ENCODE results near the gene ZNF165. TPM values are rescaled to one million over a fixed set of nuclear protein-coding genes. Genes with fewer than 3 reads are reported as not detected.
A peak's percentile ranks its signal among the peaks of the same experiment; 100 is the strongest.
"Not testable (repeated sequence)": the region's sequence is repeated elsewhere in the genome, so short reads cannot be mapped to it uniquely, and the experiment has no call there.

Gene ZNF165
- total RNA-seq, 1 experiment from 2014 or later, result 0.60 TPM

DNA sequence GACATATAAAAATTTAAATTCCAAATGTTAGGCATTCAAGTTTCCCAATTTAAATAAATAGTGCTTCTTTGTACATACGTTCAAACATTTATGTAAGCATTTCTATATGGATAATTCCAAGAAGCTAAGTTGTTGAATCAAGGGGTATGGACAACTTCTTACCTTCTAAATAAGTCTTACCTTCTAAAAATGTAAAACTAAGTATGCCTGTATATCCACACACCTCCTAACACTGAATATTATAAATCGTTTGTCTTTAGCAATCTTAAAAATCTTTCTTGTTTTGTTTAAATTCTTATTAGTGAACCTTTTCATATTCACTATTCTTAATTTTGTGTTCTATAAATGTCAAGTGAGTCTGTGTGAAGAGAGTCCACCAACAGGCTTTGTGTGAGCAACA lies 41.5 kb downstream of the ZNF165 start:
- no peak for DNase-seq (ENCODE audit: low read depth)

DNA sequence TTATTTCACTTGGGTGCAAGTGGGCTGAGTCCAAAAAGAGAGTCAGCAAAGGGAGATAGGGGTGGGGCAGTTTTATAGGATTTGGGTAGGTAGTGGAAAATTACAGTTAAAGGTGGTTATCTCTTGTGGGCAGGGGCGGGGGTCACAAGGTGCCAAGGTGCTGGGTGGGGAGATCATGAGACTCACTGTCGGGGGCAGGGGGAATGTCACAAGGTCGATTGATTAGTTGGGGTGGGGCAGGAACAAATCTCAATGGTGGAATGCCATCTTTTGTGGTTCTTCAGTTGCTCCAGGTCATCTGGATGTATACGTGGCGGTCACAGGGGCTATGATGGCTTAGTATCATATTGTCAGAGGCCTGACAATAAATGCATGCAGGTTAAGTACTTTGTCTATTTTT lies 41.9 kb downstream of the ZNF165 start:
- not testable (repeated sequence) for DNase-seq (ENCODE audit: low read depth)

DNA sequence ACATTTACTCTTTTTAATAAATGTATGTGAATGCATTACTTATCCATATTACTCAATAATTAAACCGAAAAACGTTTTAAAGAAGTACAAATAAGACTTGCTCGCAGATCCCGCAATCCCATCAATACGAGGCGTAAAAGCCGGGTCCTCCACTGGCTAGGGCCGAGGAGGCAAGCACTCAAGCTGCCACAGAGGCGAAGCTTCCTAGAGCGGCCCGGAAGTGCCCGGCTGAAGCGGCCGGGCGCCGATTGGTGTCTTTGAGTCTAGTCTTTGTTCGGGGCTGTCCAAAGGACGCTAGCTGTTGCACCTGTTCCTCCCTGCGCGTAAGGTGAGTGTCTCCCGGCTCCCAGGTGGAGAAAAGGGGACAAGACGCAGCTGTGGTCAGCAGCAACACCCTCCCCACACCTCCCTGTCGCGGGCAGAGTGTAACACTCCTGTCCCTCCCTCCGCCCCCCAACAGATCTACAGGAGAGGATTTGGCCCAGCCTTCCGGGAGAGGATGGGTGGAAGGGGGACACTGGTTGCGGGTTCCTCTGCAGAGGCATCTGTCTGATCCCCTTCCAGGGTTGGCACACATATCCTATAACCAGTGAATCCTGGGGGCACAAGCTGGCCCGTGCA lies 44.1 kb downstream of the ZNF165 start, which contains the start of gene ZSCAN16:
Gene ZSCAN16 (plus strand): TSS at position 260 of the 621 bp plus-strand sequence. CDS start 835 bp downstream, outside the sequence.
- peak; percentile 85 for DNase-seq (ENCODE audit: low read depth)

DNA sequence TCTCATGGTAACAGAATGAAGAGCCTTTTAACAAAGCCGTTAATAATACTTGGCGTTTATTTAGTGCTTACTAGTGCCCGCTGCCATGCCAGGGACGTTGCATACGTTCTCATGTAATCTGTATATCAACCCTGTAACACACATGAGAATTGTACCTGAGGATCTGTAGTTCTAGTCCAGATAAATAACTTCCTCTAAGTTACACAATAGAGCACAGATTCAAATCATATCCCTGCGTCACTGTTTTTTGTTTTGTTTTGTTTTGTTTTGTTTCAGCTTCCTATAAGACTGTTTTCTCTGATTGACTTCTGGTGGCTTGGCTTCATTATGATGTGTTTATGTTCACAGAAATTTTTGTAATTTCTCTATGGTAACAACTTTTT lies 44.6 kb downstream of the ZNF165 start:
- DNase-seq (ENCODE audit: low read depth), result no peak

DNA sequence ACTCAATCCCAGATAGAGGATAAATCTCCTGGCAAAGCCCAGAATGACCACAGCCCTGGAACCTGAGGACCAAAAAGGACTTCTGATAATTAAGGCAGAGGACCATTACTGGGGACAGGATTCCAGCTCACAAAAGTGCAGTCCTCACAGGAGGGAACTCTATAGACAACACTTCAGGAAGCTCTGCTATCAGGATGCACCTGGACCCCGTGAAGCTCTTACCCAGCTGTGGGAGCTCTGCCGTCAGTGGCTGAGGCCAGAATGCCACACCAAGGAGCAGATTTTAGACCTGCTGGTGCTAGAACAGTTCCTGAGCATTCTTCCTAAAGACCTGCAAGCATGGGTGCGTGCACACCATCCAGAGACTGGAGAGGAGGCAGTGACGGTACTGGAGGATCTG lies 45.0 kb downstream of the ZNF165 start:
- DNase-seq (ENCODE audit: low read depth), result no peak

DNA sequence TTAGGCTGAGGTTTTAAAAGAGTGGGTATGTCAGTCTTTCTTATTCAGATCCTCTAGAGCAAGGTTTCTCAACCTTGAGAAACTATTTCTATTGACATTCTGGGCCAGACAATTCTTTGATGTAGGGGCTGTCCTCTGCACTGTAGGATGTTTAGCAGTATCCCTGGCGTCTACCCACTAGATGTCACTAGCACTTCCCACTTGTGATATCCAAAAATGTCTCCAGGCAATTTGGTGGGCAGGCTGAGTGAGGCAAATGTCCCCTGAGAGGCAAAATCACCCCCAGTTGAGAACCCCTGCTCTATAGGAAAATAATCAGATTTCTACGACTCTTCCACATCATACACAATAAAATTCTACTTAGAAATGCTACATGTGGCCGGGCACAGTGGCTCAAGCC lies 53.6 kb downstream of the ZNF165 start:
- DNase-seq (ENCODE audit: low read depth), result peak; percentile 62

DNA sequence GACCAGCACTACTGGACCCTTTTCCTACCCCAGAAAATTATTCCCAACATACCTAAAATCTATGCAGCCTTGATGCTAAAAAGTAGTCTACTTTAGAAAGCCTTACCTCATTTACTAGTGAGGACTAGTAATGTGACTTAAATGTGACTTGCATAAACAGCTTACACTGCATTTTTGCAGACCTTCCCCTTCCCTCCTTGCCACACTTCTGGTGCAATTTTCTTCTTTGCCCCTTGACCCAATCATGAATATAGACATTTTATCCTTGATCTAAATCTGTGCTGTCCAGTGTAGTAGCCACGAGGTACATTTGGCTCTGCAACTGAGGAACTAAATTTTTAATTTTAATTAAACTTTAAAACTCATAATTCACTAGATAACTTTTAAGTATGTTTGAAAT lies 54.3 kb downstream of the ZNF165 start:
- no peak for DNase-seq (ENCODE audit: low read depth)

DNA sequence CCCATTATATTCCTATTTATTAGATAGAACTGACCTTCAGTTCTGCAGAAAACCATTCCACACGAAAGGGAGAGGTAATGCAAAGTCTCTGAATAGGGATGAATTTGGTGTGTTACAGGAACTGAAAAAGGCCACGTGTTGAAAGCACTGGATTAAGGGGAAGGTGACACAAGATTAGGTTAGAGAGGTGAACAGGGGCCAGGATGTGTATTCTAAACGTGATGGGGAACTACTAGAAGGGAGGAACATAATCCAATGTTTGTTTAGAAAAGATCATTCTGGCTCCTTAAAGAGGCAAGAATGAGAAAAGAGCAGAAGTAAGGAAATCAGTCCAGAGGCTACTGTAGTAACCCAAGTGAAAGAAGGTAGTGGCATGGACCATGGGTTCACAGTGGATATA lies 55.0 kb downstream of the ZNF165 start:
- DNase-seq (ENCODE audit: low read depth), result no peak

DNA sequence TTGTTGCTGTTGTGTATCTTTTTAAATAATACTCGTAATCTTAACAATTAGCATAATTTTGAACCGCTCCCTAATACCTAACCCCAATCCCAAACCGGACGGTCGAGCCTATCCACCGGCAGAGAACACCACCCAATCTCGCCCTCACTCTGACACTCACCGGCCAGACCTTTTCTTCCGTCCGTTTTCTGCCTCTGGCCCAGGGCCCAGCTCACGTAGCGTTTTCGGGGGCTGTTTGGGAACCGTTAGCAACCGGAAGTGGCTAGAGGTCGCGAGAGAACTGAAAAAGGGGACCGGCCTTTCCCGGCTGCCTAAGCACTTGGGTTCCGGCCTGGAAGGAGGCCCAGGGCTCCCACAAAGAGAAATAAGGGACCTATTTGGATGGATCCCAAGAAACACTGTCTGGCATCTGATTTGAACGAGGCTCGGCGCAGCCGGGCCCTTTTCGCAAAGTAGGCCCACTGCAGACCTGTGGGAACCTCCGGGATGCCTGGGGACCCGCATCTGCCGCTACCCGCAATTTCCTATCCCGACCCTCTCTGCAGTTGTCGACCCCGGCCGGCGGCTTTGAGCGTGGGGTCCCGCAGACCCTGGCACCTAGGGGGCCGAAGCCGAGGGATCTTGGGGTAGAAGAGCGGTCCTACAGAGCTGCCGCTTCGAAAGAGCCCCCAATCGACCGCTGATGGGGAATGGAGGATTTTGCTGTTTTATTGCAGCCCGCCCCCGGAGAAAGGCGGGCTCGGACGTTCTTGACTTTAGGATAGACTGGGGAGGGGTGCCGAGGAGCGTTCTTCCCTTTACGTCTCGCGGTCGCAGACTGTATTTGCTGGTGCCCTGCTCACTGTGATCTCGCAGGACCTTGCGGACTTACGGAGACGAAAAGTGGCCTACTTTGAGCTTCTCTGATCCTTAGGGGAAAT lies 56.5 kb downstream of the ZNF165 start:
- peak; percentile 97 for DNase-seq (ENCODE audit: low read depth)

DNA sequence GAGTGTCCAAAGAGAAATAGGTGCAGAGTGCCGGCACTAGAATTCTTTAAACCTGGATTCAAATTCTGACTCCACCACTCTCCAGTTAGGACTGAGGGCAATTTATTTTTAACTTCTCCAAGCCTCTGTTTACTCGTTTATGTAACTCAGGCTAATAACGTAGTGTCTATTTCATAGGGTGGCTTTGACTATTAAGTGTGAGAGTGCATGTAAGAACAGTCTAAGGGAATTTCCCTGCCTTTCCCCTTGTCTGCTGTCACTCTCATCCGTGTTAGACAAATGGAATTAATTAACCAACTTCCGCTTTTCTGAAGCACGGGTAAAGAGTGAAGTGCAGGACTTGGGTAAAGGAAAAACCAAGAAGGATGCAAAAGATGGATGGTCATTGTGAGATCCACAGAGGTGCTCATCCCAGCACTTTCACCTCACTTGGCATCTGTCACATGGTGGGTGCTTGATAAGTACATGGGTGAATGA lies 57.2 kb downstream of the ZNF165 start:
- peak; percentile 63 for DNase-seq (ENCODE audit: low read depth)

Other genes starting within 250 kb of the ZNF165 start
- gene OR2B2, start 168.2 kb upstream of the ZNF165 start, total RNA-seq (2014; rRNA removed; shearing (Covaris generic)), result not detected in 2 replicates
- gene OR2B6, start 123.3 kb upstream of the ZNF165 start, total RNA-seq (2014; rRNA removed; shearing (Covaris generic)), result not detected in 2 replicates
- gene ZSCAN16, start 44.0 kb downstream of the ZNF165 start, total RNA-seq (2014; rRNA removed; shearing (Covaris generic)), result 4.2 and 5.9 TPM in 2 replicates
- gene ZKSCAN8, start 61.3 kb downstream of the ZNF165 start, total RNA-seq (2014; rRNA removed; shearing (Covaris generic)), result 12.4 and 12.9 TPM in 2 replicates
- gene ZSCAN9, start 144.7 kb downstream of the ZNF165 start, total RNA-seq (2014; rRNA removed; shearing (Covaris generic)), result 16.7 and 21.0 TPM in 2 replicates
- 5.0 and 6.2 TPM in 2 replicates for gene ZKSCAN4, start 171.7 kb downstream of the ZNF165 start, total RNA-seq (2014; rRNA removed; shearing (Covaris generic))
- gene NKAPL, start 178.7 kb downstream of the ZNF165 start, total RNA-seq (2014; rRNA removed; shearing (Covaris generic)), result not detected in 2 replicates
- gene ZSCAN26, start 186.6 kb downstream of the ZNF165 start, total RNA-seq (2014; rRNA removed; shearing (Covaris generic)), result 20.4 and 21.4 TPM in 2 replicates
- 14.4 and 15.7 TPM in 2 replicates for gene PGBD1, start 201.0 kb downstream of the ZNF165 start, total RNA-seq (2014; rRNA removed; shearing (Covaris generic))